Measurements from ENCODE around the gene PIP4P1.
"Not testable (repeated sequence)": the region's sequence is repeated elsewhere in the genome, so short reads cannot be mapped to it uniquely, and the experiment has no call there.

PIP4P1 gene

DNA sequence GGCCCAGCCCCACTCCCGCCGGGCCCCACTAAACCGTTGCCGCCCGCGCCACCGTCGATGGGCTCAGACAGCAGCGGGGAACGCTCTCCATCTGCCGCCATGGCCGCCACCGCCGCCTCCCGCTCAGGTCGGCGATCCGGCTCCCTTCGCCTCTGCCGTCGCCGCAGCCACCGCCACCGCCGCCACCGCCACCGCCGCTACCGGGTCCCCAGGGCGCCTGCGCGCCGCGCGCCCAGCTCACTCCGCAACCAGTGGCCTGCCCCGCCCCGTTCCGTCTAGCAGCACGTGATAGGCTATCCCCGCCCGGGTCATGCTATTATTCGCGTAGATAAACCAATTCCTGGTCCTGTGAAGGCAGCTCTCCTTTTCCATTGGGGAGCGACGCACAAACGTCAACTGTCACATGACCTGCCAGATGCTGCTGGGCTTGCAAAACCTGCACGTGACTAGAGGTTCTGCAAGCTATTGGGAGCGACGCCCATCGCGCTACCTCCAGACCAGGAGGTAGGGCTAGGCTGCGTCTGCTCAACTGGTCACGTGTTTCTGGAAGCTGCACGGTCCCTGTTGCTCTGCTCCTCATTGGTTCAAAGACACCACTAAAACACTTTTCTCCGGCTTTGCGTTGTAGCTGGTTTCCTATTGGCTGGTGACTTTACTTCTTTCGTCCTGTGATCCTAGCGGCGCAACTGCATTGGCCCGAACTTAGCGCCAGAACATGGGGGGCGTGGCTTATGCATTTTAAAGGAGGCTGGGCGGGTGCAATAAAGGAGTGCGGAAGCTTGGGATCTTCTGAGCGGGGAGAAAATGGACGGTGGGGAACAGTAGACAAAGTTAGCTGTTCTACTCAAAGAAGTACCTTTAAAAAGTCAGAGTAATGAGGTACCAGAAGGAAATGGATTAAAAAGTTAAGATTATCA is at the start of gene PIP4P1:
Gene PIP4P1, minus strand, starts transcription at position 210 of the 917 bp plus-strand sequence. Its CDS starts 109 bp downstream, at position 101.
- peak; percentile 97 for DNase-seq (ENCODE audit: low read depth in 2 of 2)

DNA sequence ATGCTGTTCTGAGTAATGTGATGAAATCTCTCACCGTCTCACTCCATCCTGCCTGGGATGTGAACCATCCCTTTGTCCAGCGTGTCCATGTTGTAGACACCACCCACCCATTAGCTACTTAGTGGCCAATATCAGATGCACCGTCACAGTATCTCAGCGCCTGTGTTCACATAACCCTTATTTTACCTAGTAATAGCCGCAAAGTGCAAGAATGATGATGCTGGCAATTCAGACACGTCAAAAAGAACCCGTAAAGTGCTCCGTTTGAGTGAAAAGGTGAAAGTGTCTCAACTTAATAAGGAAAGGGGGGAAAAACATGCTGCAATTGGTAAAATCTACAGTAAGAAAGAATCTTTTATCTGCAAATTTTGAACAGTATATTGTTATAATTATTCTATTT is 47.1 kb upstream of the PIP4P1 start:
- DNase-seq (ENCODE audit: low read depth in 2 of 2): no peak

DNA sequence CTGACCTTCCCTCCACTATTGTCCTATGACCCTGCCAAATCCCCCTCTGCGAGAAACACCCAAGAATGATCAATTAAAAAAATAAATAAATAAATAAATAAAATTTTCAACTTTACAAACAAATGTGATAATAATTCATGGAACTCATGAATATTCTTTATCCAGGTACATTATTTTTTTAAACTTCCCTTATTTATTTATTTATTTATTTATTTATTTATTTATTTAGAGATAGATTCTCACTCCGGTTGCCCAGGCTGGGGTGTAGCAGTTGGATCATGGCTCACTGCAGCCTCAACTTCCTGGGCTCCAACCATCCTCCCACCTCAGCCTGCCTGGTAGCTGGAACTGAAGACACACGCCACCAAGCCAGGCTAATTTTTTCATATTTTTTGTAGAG is 46.3 kb upstream of the PIP4P1 start:
- not testable (repeated sequence) for DNase-seq (ENCODE audit: low read depth in 2 of 2)

DNA sequence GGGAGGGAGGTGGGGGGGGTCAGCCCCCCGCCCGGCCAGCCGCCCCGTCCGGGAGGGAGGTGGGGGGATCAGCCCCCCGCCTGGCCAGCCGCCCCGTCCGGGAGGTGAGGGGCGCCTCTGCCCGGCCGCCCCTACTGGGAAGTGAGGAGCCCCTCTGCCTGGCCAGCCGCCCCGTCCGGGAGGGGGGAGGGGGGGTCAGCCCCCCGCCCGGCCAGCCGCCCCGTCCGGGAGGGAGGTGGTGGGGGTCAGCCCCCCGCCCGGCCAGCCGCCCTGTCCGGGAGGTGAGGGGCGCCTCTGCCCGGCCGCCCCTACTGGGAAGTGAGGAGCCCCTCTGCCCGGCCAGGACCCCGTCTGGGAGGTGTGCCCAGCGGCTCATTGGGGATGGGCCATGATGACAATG is 45.5 kb upstream of the PIP4P1 start:
- not testable (repeated sequence) for DNase-seq (ENCODE audit: low read depth in 2 of 2)

DNA sequence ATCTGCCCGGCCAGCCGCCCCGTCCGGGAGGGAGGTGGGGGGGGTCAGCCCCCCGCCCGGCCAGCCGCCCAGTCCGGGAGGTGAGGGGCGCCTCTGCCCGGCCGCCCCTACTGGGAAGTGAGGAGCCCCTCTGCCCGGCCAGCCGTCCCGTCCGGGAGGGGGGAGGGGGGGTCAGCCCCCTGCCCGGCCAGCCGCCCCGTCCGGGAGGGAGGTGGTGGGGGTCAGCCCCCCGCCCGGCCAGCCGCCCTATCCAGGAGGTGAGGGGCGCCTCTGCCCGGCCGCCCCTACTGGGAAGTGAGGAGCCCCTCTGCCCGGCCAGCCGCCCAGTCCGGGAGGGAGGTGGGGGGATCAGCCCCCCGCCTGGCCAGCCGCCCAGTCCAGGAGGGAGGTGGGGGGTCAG is 45.0 kb upstream of the PIP4P1 start:
- not testable (repeated sequence) for DNase-seq (ENCODE audit: low read depth in 2 of 2)

DNA sequence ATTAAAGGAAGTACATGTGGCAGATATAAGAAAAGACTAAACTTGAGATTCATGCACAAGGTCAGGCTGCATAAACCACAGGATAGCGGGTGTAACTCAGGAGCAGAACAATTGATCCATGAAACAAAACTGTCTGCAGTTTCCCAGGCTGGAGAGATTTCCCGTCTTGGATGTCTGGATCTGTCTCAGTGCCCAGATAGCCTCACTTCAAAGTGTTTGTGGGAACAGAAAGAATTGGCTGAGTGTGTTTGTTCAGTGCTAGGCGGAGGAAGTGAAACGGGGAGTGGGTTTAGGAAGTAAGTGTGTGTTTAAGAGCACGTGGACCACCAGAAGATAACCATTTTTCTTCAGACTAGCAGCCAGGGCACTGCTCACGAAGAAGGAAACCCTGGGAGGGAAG is 42.7 kb upstream of the PIP4P1 start:
- no peak for DNase-seq (ENCODE audit: low read depth in 2 of 2)

DNA sequence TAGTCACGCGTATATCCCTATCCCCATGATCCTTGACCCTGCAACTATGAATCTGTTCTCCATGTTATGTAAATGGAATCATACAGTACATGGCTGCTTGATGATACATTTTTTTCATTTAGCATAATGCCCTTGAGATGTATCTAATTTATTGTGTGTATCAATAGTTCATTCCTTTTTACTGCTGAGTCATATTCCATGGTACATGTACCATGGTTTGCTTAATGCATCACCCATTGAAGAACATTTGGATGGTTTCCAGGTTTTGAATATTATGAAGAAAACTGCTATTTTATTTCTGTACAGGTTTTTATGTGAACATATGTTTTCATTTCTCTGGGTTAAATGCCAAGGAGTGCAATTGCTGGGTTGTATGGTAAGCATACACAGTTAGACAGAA is 40.1 kb upstream of the PIP4P1 start:
- no peak for DNase-seq (ENCODE audit: low read depth in 2 of 2)

DNA sequence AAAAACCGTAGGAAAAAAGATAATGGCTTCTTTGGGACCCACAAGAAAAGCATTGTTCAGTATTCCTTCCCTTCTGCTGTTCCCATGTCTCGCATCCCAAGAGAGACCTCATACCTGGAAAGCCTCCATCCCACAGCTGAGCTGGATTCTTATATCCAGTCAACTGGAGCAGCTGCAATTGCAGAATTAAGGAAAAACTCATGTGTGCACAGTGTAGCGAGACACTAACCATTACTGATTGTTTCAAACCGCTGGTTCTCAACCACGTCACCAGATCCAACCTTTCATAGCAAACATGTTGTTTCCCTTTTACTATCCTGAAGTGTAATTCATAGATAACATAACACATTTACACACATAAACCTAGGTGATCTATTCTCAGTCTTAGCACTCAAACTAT is 38.6 kb upstream of the PIP4P1 start:
- DNase-seq (ENCODE audit: low read depth in 2 of 2): no peak

DNA sequence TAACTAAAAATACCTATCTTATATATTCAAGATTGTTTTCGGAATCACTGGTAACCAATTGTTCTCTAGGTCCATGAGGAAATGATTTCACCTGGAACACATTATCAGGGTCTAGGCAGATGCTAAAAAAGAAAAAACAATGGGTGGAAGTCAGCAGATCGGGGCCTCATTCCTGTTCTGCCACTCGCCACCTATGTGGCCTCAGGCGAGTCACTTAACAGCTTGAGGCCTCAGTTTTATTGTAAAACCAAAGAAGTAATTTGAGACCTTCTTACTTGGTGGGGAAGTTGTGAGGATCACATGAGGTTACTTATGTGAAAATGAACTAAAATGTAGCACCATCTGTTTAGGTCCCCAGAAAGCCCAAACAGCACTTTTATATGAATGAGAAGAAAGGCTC is 37.9 kb upstream of the PIP4P1 start:
- no peak for DNase-seq (ENCODE audit: low read depth in 2 of 2)

DNA sequence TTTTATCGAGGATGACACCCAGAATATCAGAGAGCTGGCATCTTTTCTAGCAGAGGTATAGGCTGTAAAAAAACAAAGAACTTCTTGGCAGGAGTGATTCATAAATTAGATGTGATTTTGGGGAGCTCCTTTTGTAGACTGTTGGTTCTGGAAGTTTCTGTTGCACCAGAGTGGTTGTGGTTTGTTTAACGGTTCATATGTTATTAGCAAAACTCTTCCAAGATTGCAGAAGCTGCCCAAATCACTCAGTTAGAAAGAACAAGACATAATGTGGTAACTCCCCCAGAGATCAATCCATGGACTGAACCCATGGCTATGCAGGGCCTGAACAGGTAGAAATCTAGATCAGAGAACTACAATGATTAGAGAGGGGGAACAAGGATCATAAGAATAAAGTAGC is 37.4 kb upstream of the PIP4P1 start:
- no peak for DNase-seq (ENCODE audit: low read depth in 2 of 2)

DNA sequence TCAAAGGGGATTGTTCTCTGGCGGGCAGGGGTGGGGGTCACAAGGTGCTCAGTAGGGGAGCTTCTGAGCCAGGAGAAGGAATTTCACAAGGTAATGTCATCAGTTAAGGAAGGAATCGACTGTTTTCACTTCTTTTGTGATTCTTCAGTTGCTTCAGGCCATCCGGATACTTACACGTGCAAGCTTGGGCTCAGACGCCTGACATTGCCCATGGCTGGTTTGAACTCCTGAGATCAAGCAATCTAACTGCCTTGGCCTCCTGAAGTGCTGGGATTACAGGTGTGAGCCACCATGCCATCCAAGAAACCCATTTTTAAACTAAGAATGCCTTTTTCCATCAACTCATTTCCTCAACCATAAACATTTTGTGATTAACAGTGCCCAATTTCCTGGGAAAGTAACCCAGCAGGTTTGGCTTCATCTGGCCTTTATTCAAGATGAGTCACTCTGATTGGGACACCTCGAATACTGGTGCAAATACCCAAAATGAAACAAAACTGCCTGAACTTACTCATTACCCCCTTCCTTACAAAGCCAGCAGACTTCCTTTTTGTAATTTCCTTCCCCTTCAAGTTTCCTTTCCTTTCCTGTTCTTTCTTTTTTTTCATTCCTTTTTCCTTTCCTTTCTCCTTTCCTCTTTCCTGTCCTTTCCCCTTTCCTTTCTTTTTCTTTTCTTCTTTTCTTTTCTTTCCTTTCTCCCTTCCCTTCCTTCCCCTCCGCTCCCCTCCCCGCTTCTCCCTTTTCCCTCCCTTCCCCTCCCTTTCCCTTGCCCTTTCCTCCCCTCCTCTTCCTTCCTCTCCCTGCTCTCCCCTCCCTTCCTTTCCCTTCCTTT is 33.9 kb upstream of the PIP4P1 start:
- DNase-seq (ENCODE audit: low read depth in 2 of 2): no peak

DNA sequence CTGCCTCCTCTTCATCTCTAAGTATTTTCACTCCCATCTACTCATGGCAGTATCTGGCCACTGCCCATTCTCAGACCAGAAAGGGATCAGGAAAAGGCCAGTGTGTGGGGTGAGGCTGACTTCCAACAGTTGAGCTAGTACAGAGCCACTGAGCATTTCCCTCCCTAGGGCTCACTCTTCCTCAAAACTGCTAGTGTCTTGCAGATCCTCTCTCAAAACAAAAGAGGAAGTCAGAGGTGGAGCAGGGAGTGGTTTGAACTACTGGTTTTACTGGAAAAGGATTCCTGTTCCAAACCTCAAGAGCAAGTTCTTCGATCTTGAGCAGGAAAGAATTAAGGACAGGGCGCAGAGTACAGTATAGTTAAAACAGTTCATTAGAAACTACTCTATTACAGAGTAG is 32.4 kb upstream of the PIP4P1 start:
- DNase-seq (ENCODE audit: low read depth in 2 of 2): no peak

DNA sequence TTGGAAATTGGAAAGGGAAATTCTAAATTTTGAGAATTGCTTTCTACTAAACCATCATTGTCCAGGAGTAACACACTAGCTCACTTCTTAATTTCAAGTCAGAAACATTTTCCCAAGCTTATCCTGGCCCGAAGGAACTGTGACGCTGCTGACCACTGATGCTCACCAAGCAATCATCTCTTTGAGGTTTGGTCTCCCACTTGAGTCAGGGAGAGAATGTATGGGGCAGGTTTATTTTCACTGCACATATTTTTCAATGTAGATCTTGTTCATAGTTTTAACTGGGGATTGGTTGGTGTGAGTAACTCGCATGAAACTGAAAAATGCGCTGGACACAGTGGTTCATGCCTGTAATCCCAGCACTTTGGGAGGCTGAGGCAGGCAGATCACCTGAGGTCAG is 31.3 kb upstream of the PIP4P1 start:
- DNase-seq (ENCODE audit: low read depth in 2 of 2): no peak

DNA sequence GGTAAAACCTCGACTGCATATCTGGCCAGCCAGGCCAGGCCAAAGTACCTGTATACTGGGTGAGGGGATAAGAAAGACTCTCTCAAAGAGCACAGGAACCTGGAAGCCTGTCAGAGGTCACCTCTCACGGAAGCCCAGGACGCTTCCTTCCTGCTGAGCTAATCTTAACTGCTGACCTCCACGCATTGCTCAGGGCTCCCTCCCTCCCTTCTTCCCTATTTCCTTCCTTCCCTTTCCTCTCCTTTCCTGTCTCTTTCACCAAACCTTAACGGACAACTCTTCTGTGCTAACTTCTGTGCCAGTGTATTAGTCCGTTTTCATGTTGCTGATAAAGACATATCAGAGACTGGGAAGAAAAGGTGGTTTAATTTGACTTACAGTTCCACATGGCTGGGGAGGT is 29.3 kb upstream of the PIP4P1 start:
- DNase-seq (ENCODE audit: low read depth in 2 of 2): no peak

DNA sequence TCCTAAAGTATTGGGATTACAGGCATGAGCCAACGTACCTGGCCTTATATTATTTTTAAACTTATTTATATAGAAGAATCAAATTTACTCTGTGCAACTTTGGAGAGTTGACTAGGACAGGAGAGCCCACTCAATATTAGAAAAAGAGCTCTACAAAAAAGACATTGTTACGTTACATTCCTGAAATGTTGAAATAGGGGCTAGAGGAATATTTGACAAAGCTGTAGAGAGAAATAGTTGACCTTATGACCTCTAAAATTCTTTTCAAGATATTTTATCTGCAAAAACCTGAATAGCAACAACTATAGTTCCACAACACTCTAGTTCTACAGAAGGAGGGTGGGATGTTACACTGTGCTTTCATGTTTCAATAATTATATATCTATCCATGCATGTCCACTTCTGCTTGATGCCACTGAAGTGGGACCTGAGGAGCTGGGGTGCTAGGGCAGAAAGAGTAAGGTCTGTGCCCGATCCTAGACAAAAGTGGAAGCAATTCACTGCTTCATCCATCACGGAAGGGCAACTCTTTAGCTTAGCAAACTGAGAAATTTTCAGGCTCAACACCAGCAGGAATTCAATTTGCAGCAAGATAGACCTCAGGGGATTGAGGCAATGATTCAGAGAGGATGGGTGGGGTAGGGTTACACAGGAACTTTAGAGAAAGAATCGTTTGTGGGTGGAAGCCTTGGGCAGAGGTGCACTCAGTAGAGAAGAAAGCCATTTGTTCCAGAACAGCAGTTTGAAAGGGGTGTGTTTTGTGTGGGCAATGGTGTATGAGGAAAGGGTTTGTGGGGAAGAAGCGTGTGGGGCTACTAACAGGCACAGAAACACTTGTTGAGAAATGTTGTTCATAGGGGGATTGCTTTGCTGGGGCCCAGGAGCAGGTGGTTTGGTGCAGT is 28.1 kb upstream of the PIP4P1 start:
- no peak for DNase-seq (ENCODE audit: low read depth in 2 of 2)

DNA sequence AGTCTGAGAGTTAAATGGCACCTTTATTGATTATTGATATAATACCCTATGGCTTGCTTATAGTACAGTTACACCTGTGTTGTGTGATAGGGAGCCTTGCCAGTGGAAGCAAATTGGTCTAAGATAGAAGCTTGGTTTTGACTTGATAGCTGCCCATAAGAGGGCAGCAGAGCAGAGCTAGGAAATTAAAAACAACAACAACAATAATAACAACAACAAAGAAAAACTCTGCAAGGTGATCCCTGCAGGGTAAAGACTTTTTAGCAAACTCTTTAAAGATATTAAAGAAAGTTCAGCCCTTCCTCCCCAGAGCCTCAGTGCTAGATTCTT is 26.1 kb upstream of the PIP4P1 start:
- DNase-seq (ENCODE audit: low read depth in 2 of 2): no peak

DNA sequence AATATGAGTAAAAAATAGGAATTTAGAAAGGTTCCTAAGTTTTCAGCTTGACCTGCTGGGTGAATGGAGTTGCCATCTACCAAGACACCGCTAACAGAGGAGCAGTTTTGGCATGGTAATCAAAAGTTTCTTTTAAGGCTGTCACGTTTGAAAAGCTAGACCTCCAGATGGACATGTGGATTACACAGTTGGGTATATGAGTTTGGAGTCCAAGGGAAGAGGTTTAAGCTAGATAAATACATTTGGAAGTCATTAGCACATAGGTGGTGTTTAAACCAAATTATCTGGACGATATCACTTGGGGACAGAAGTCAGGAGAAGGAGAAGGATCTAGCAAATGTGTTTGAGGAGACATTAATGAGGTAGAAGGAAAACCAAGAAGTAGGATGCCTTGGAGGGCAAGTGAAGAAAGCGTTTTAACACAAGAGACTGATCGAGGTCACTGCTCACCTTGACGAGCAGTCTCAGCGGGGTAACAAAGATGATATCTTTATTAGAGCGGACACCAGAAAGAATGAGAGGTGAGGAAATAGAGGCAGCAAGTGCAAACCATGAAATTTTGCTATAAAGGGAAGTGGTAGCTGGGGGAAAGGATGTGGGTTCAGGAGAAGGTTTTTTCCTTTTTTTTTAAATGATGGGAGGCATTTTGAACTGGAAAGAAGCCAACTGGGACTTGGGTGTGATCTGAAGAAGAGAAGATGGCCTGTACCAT is 25.6 kb upstream of the PIP4P1 start:
- no peak for DNase-seq (ENCODE audit: low read depth in 2 of 2)

DNA sequence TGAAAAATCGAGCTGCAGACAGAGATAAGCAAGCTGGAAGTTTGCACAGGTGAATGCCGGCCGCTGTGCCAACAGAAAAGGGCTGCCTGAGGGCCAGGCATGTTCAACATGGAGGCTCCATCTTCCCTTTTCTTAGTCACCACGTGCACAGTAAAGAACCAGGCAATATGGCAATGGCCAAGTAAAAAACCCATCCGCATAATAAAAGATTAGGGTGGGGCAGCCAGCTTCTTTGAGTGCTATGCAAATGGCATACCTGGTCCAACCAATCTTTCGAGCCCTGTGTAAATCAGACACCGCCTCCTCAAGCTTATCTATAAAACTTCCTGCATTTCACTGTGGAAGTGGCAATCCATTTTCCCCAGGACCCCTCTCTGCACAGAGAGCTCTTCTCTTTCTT is 24.7 kb upstream of the PIP4P1 start:
- DNase-seq (ENCODE audit: low read depth in 2 of 2): no peak

DNA sequence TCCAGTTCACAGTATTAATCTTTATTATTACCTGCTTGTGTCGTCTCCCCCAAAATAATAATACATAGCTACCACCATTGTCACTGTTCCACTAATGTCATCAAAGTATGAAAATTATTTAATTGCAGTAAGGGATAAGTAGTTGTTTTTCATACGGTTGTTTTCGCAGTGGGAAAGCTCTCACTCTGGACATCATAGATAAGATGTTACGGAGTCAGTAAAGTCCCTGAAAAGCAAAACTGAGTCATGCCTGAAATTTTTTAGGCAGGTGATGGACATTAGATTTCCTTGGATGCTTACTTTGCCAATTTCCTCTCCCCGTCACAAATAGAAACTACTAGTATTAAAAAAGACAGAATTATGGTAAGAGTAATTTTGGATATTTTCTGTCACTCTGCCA is 21.1 kb upstream of the PIP4P1 start:
- no peak for DNase-seq (ENCODE audit: low read depth in 2 of 2)

DNA sequence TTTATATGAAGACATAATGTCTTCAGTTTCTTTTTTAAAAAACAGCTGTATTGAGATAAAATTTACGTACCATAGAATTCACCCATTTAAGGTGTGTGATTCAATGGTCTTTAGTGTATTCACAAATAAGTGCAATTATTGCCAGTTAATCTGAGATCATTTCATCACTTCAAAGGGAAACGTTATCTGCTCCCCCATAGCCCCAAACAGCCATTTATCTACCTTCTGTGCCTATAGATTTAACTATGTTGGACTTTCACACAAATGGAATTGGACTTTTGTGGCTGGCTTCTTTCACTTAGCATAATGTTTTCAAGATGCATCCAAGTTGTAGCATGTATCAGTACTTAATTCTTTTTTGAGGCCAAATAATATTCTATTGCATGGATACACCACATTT is 17.7 kb upstream of the PIP4P1 start:
- DNase-seq (ENCODE audit: low read depth in 2 of 2): no peak

DNA sequence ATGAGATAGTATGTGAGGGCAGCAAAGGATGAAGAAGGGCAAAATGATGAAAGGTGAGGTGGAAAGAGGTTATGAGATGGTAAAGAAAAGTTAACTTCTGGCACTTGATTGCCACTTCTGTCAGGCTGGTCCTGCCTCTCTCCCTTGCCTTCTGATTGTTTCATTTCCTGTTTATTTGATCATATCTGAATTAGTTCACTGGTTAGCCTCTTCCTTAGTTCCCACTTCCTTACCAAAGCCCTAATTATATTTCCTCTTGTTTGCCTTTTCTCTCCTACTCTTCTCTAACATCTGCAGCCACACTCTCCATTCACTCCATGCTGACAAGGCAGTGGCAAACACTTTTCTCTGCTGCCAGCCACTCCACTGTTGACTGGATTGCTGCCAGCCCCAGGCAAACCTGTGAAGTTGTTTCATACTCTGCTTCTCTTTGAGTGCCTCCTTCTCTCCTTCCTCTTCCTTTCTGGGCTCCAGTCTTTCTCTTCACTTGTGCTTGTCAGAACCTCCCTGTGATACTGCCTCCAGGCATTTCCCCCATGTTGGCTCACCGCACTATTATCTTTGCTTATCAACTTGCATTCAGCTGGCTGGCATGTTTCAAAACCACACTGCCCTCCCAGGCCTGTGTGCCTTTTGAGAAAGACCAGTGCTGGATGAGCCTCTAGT is 16.1 kb upstream of the PIP4P1 start:
- DNase-seq (ENCODE audit: low read depth in 2 of 2): no peak
